T-helper 1 cell treated with Interleukin-12 subunit alpha and Interleukin-12 subunit beta and Interleukin-4 antibody, amounts not matched to agents 30 ng/mL and 1 ng/mL, for 36 hours (primary cell): ENCODE measurements around the gene TBC1D14. TPM values are rescaled to one million over a fixed set of nuclear protein-coding genes. Genes with fewer than 3 reads are reported as not detected.
"Not testable (repeated sequence)": the region's sequence is repeated elsewhere in the genome, so short reads cannot be mapped to it uniquely, and the experiment has no call there.

Experiments
- intact Hi-C: fragments of 100-400 bp; cut with micrococcal nuclease; formaldehyde crosslinking; loops from one replicate; pipeline ENCODE4 v1.15.1; 2024
- total RNA-seq: library from RNA; stranded (reverse); gene quantifications from 2 replicates; pipeline ENCODE4 v1.2.3, GENCODE V29; 2022

Gene TBC1D14
- total RNA-seq, 1 donor from 2014 or later = 76.7 TPM

DNA sequence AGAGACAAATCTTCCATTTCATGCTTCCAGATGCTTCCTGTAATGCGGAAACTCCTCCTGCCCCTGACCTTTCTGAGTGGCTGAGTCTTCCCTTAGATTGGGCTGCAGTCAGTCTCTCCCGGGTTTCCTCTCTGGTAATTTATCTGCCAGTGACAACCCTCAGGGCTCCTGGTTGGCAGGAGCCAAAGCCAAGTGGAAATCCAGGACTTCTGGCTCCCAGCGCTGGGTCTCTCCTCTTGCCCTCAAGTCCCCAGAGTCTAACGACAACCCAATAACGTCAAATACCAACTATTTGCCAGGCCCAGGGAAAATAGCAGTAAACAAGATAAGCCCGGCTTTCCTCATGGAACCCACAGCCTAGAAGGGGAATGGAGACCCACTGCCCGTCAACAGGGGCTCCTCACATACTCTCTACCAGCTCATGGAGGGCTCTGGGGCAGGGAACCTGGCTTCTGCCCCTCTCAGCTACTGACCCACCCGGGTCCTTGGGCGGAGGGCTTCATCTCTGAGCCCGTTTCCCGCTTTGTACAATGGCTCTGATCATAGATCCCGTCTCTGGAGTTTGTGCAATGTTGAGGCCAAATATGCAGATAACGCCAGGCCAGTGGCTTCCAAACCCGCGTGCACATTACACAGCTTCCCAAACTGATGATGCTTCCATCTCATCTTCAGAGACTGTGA, 1.1 kb upstream of the TBC1D14 start:
- intact Hi-C loops = loop anchor here (1.0 to 2.0 kb wide), 12 partner anchors 9 to 268 kb away; partner anchors contain the start of genes GRPEL1, MRFAP1 and TADA2B

DNA sequence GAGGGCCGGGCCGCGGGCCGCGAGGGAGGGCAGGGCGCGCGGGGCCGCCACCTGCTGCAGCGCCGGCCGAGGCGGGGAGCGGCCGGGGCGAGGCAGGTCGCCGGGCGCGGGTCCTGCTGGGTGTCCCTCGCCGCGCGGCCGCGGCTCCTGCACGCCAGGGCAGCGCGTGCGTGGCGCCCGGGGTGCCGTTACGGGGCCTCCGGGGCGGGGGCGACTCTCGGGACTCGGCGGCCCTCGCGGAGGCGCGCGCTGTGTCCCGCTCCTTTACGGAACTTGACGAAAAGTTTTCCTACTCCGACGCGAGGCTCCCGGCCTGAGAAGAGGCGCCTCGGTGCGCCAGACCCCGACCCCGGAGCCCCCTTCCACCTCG, 329 bp downstream of the TBC1D14 start:
- intact Hi-C loops = loop anchor here (1.0 to 2.0 kb wide), 12 partner anchors 7 to 270 kb away; partner anchors contain the start of genes GRPEL1, MRFAP1 and TADA2B

DNA sequence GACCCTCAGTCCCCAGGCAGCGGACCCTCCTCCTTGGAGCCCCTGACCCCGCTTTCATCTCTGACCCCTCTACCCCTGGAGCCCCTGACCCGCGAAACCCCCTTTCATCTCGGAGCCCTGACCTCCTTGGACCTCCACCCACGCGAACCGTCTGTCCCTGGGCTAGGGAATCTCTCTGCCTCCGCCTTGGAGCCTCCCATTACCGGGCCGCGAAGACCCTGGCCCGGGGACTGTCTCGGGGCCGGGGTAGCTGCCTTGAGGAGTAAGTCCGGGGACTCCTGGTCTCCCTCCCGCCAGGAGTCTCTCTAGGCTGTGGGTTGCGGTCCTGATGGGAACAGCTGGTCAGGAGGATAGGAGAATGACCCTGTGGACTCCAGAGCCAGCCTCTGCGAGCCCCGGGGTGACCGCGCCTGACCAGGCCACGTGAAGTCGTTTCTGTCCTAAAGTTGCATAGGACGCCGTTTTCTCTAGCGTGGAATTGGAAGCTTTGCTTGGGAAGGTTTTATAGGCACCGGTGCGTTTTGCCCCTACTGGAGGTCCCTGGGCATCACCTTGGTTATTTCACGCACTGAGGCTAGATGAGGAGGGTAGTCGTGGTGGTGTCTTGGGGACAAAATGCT, 824 bp downstream of the TBC1D14 start:
- intact Hi-C loops = no loop called here

DNA sequence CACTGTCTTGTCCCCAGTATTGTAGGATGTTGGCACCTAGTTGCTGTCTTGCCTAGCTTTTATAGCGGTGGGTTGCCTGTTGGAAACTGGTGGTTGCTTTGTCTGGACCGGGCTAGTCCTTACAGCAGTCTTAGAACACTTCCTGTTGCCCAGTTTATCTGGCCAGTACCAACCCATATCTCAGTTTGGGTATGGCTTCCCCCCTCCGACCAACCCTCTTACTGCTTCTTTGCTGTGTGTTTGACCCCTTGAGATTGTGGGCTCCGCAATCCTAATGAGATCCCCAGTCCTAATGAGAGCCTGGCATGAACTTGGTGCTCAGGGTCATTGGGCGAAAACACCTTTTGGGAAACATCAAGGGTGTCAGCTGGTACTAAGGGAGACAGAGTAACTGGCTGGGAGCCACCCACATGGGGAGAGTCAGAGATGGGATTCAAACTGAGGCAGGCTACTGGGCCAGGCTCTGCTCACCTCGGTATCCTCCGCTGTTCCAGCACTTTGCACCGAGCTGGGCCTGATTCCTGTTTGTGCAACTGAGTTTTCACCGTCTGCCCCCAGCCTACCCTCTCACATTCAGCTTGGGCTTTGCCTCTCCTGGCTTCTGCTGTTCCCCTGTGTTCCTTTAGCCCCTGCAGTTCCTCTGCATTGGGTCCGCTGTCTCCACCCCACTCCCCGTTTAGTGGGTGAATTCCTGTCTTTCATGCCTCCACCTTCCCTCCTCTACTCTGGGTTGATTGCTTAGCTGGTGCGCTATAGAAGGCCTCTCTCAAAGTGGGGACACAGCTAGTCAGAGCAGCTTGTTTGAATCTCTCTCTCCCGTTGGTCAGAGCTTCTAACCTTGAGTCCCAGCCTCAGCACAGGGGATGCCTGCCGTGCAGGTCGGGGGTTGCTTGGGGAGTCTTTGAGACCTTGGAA, 1.6 kb downstream of the TBC1D14 start:
- intact Hi-C loops = no loop called here

DNA sequence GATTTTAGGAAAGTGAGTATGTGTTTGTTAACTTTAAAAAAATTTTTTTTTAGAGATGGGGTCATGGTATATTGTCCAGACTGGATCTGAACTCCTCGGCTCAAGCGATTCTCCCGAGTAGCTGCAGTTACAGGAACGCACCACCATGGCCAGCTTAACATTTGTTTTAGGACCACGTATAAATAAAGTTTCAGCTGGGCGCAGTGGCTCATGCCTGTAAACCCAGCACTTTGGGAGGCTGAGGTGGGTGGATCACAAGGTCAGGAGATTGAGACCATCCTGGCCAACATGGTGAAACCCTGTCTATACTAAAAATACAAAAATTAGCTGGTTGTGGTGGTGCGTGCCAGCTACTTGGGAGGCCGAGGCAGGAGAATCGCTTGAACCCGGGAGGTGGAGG, 2.3 kb downstream of the TBC1D14 start:
- intact Hi-C loops = not testable (repeated sequence)

DNA sequence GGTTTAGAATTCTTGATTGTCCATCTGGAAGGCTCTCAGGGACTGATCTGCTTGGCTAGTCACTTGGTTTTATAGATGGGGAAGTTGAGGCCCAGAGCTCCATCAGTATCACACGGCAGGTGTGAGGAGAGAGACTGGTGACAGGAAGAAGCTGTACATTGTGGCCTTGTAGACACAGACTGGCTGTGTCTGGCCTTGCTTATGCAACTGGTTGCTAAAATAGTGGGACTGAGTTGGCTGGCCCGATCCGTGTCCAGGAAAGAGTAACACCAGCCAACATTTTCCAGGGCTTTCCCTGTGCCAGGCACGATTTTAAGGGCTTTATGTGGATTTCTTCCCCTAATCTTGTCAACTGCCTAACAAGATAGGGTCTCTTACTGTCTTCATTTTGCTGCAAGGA, 2.8 kb downstream of the TBC1D14 start:
- intact Hi-C loops = no loop called here

DNA sequence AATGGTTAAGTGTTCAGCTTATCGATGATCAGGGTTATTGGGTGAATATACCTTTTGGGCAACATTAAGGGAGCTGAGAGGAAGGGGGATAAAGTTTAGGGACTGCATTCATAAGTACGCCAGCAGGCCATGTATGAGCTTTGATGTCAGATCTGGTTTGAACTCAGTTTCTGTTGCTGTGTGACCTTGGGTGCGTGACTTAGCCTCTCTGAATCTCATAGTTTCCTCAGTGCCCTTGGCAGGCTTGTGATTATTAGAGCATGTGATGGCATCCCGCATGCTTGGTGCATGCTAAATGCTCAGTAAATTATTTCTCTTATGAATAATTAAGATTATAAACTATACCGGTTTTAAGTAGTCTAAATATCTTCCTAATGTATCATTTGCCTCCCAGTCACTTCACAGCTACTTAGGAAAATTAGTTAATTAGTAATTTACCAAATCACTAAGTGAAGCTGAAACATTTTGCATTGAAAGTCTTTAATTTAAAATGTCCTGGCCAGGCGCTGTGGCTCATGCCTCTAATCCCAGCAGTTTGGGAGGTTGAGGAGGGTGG, 3.8 kb downstream of the TBC1D14 start:
- intact Hi-C loops = no loop called here

DNA sequence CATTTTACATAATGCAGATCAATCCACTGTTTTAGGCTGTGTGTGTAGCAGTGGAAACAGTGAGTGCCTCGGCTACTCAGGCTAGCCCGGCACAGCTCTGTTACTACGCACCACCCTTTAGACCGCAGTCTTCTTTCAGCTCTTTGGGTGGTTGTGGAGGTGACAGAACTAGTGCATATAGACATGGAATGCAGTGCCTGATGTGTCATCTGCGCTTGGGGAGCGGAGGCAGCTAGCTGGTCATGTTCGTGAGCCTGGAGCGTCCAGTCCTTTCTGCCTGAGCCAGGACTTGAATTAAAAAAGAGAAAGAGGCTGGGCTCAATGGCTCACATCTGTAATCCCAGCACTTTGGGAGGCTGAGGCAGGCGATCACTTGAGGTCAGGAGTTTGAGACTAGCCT, 4.8 kb downstream of the TBC1D14 start:
- intact Hi-C loops = no loop called here

DNA sequence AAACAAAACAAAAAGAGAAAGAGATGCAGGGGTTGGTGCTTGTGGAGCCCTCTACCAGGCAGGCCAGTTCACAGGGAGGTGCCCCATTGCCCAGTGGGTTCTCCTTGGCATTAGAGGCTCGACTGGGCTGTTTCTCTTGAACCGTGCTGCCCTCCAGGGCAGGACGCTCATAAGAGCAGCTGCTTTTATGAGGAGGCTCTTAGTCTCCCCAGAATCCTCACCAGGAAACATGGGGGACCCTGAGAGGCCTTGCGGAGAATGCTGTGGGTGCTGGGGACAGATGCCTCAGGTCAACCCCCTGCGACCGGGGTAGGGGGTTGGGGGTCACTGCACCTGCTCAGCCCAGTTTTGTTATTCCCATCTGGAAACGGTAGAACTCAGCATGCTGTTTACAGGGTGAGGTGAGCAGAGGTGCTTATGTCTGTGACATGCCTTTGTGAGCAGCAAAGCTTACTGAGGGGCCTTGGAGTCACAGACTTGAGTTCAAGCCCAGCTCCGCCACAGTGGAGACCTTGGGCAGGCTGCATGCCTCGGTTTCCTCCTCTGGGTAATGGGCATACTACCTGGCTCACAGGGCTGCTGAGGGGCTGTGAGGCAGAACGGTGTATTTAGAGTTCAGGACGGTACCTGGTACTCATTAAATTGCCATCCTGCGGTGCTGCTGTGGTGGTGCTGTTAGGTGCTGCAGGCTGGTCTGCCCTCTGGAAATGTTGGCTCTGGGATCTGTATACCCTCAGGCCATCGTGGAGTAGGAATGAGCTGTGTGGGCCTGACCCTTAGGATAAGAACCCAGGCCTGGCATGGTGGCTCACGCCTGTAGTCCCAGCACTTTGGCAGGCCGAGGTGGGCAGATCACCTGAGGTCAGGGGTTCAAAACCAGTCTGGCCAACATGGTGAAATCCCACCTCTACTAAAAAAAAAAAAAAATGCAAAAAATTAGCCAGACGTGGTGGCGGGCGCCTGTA, 5.7 kb downstream of the TBC1D14 start:
- intact Hi-C loops = no loop called here

DNA sequence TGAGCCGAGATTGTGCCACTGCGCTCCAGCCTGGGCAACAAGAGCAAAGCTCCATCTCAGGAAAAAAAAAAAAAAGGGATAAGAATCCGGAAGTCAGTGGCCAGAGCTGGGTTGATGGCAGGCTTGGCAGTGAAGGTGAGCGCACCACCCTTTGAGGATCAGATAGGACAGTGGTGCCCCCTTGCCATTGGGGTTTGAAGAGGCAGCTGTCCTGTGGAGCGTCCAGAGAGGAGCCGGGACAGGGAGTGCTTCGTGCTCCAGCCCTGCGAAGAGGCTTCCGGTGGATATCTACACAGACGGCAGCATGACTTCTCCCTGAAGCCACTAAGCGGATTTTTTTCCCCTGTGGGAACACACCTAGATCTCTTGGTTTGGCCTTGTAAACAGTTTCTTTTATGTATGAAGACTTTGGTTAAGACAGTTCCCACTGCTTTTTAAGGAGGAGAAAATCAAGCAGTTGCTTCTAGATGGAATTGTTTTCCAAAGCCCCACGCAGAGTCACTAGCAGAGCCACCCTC, 6.5 kb downstream of the TBC1D14 start:
- intact Hi-C loops = no loop called here

DNA sequence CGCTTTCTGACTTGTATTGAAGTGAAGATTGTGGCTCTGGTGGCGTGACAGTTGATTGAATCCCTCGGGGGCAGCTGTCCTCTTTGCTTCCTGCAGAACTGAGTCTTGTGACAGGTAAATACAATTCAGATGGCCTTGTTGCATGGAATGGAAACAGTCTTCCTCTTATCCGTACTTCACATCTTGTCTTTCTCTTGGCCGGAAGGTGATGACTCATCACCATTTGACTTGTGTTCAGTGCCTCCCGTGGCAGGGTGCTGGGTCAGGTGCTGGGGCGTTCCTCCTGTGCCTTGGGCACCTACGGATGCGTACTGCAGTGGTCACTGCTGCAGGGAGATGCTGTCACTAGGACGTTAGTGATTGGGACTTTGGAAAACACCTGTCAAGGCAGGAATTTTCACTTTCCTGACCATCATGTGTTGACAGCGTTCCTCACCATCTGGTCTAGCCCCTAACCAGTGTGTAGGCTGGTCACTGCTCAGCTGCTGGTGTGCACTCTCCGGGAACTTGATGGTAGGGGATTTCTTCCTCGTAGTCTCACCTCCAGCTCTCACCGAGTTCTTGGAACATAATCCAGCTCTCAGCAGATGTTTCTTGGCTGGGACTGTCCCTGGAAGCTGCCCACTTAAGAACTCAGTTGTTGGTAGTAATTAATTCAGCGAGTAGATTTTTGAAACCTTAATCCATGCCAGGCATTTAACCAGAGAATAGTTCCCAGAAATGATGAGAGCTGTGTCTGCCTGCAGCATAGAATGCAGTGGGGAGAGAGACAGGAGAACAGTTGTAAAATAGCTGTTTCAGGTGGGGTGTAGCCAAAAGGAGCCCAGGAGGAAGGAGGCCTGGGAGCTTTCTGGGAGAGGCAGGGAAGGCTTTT, 7.2 kb downstream of the TBC1D14 start:
- intact Hi-C loops = loop anchor here (1.0 kb wide), 1 partner anchor 8 kb away; the partner anchor contains the start of gene TBC1D14

DNA sequence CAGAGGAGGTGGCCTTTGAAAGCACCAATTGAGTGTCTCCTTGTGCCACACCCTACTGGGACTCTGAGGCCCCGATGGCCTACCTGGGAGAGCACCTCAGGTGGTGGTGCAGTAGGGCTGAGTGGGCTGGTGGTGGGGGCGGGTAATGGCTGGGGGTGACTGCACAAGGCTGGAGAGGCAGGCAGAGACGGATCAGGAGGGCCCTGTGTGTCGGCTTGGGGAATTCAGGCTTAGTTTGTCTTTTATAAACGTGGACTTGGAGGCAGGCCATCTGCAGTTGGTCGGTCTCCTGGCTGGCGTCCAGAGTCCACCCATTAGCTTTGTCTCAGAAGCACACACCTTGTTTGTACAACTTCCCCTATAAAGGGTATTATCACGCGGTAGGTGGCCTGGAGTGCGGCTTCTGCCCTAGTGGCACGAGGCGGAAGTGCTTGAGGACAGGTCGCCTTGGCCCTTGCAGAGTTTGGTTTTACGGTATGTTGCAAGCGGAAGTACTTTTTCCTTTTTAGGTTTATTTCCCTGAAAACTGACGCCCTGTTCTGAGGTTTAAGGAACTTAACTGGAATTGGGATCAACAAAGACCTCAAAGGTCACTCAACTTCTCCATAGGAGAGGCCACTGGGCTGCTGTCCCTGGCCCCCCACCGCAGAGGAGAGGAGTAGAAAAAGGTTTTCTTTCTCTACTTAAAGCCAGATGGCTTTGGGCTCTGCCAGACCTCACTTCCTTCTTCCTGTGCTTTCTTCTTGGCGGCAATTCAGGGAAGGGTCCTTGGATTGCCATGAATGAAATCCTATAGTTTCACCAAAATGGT, 8.0 kb downstream of the TBC1D14 start:
- intact Hi-C loops = loop anchor here (1.0 kb wide), 3 partner anchors 8 to 25 kb away; partner anchors contain the start of gene TBC1D14

DNA sequence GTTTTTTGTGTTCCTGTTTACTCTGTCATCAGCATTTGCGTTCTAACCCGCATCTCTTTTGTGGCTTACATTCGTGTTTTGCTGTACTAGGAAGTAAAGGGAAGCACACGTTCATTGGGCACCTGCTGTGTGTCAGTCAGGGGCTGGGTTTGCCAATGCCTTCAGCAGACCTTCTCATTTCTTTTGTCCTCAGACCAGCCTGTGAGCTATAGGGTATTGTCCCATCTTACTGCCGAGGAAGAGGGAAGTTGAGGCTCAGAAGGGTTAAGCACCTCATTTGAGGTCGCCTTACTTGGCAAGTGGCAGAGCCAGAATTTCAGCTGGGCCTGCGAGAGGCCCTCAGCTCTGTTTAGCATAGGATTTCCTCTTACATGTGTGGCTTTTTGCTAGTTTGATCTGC, 8.7 kb downstream of the TBC1D14 start:
- intact Hi-C loops = loop anchor here (1.0 kb wide), 2 partner anchors 8 to 24 kb away; no protein-coding TSS in a partner anchor

DNA sequence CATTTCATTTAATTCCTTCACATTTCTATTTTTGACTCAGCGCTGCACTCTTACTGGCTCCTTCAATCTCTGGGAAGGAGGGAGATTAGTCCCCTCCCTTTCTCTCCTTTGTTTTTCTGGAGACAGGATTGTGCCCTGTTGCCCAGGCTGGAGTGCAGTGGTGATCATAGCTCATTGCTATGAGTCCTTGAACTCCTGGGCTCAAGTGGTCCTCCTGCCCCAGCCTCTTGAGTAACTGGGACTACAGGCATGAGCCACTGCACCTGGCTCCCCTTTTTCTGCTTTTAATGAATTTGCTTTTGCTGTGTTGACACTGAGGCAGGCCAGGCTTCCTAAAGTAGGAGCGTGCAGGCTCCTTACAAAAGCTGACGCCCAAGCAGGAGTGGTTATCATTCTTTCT, 10.5 kb downstream of the TBC1D14 start:
- intact Hi-C loops = no loop called here

DNA sequence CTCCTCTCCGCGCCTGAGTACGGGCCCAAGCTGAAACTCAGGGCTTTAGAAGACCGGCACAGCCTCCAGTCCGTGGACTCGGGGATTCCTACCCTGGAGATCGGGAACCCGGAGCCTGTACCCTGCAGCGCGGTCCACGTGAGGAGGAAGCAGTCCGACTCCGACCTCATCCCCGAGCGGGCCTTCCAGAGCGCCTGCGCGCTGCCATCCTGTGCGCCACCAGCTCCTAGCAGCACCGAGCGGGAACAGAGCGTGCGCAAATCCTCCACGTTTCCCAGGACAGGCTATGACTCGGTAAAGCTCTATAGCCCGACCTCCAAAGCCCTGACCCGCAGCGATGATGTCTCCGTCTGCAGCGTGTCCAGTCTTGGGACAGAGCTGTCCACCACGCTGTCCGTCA, 13.9 kb downstream of the TBC1D14 start:
- intact Hi-C loops = no loop called here

DNA sequence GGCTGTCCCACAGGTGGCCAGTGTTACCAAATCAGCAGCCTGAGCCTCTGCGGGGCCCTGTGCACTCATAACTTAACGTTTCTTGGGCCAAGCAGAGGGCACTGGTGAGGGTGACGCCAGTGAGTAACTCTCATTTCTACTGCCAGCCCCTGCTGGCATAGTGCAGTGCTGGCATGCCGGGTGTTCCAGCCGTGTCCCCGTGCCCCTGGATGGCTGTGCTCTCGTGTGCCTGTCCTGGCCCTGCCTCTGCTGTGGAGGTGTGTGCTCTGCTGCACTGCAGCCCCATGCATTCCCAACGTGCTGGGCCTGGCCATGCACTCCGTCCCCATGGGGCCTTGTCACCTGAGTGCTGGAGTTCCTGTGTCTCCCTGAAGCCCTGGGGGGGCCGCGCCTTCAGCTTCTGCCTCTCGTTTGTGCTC, 14.7 kb downstream of the TBC1D14 start:
- intact Hi-C loops = no loop called here

DNA sequence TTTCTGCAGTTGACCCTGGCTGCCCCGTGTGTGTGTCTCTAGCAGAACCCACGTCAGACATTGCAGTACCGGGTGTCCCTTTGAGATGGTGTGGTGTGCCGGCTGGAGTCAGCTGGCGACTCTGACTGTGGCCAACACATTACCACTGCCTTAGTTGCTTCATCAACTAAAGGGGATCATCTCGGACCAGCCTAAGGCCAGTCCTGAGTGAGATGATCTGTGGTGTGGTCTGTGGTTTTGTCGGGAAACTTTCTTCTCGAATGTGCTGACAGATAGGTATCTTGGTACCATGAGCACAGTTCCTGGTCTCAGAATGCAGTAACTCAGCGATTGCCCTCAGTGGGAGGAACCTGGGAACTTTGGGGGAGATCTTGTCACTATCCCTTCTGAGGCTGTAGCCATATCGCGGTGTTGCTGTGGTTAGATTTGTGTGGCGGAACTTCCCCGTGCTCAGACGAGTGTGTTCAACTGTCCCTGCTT, 15.8 kb downstream of the TBC1D14 start:
- intact Hi-C loops = loop anchor here (5.0 kb wide), 1 partner anchor 117 kb away; the partner anchor contains the start of gene TADA2B

DNA sequence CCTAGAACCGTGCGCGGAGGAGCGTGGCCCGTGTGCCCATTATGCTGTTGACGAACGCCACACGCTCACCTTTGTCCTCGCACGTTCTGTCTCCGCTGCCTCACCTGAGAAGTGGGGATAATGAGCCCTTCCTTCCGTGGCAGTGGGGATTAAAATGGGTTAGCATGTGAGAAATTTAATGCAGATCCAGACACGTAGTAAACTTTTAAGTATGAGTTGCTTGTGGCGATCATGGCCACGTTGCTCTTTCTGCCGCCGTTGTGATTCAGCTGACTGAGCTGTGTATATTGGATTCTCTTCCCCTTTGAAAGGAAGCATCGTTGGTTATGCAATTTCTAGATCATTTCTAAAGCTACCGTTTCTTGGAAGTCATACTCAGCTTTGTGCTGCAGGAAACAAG, 16.5 kb downstream of the TBC1D14 start:
- intact Hi-C loops = loop anchor here (1.0 to 5.0 kb wide), 3 partner anchors 8 to 116 kb away; partner anchors contain the start of gene TADA2B
